HCT116 (cell line): ENCODE data around the gene CD99L2. TPM values are rescaled to one million over a fixed set of nuclear protein-coding genes. Genes with fewer than 3 reads are reported as not detected.

Experiments used
- ATAC-seq: fragments of 200-7000 bp; cut with Tn5 transposase; 2 replicates; pipeline ENCODE4 v1.9.1; 2020; ENCODE audit warnings: mild to moderate bottlenecking, moderate library complexity
- BruUV-seq: library from RNA; stranded (reverse); fragments of 400-500 nt; replicated peaks from 2 replicates; lab custom pipeline; 2021; lab: Mats Ljungman, UMichigan
- CTCF ChIA-PET: fragments of 300-600 bp; sonication (Branson Sonifier 250); formaldehyde crosslinking; loops from one replicate; lab custom pipeline; 2021; ENCODE audit warnings: antibody characterized with exemption; lab: Charles Lee
- POLR2A ChIA-PET: fragments of 300-600, 350-600 bp; sonication (Branson Sonifier 250); formaldehyde crosslinking; loops from one replicate; lab custom pipeline; 2021; ENCODE audit warnings: antibody characterized with exemption; lab: Charles Lee
- RAD21 ChIA-PET, 2 experiments: fragments of 300-600 bp; sonication (Branson Sonifier 250); formaldehyde crosslinking; loops; one replicate each; lab custom pipeline; 2023; ENCODE audit warnings: low total read pairs in 2 of 2; ENCODE audit not compliant: uncharacterized antibody in 2 of 2, unreplicated experiment in 2 of 2, low non-redundant PET in 1 of 2; lab: Charles Lee
- DNase-seq: peaks from one replicate; pipeline ENCODE4 v3.0.0-alpha.2; 2010; ENCODE audit warnings: low read depth, low spot score
- H2AFZ ChIP-seq: fragments of 200-600 bp; shearing (Covaris generic), sonication (generic); 2 replicates; pipeline ENCODE4 v1.6.1; 2017; ENCODE audit warnings: low read depth, mixed run types, mixed read lengths, antibody characterized with exemption, low read length; ENCODE audit not compliant: poor library complexity, severe bottlenecking
- H3K27ac ChIP-seq: 2 replicates; pipeline ENCODE4 v1.5.1; 2012; ENCODE audit warnings: low read depth, low read length
- H3K27me3 ChIP-seq: fragments of 200-600 bp; sonication (generic); 2 replicates; pipeline ENCODE4 v1.6.1; 2016; ENCODE audit warnings: mixed run types, low read length, mixed read lengths; ENCODE audit not compliant: insufficient read depth
- H3K36me3 ChIP-seq, 2 experiments: fragments of 200-500 bp in 1 of 2; fragments of 200-600 bp in 1 of 2; sonication (Bioruptor generic) in 1 of 2; sonication (generic) in 1 of 2; 2 replicates each; pipeline versions ENCODE4 v1.5.1 to v1.6.1; 2014 to 2016; ENCODE audit warnings: low read length in 2 of 2, inconsistent platforms in 1 of 2, mixed read lengths in 1 of 2, mixed run types in 1 of 2; ENCODE audit not compliant: insufficient read depth in 2 of 2, control insufficient read depth in 1 of 2
- H3K4me1 ChIP-seq, 2 experiments: fragments of 200-600 bp in 1 of 2; sonication (generic) in 1 of 2; 2 replicates each; pipeline versions ENCODE4 v1.5.1 to v1.6.1; 2012 to 2017; ENCODE audit warnings: low read length in 2 of 2, inconsistent platforms in 1 of 2, mild to moderate bottlenecking in 1 of 2, mixed read lengths in 1 of 2, mixed run types in 1 of 2, moderate library complexity in 1 of 2; ENCODE audit not compliant: insufficient read depth in 2 of 2, control insufficient read depth in 1 of 2
- H3K4me2 ChIP-seq: fragments of 200-600 bp; sonication (generic); 2 replicates; pipeline ENCODE4 v1.6.1; 2017; ENCODE audit warnings: mixed run types, low read length, mixed read lengths
- H3K4me3 ChIP-seq, 2 experiments: fragments of 200-600 bp in 1 of 2; sonication (generic) in 1 of 2; replicated peaks in 1 of 2; 2 replicates each; pipeline ENCODE4 v1.5.1; 2011 to 2016; ENCODE audit warnings: low read length in 2 of 2, control low read depth in 1 of 2, low read depth in 1 of 2, mild to moderate bottlenecking in 1 of 2, mixed read lengths in 1 of 2, mixed run types in 1 of 2
- H3K79me2 ChIP-seq: fragments of 200-600 bp; sonication (generic); 2 replicates; pipeline ENCODE4 v1.6.1; 2017; ENCODE audit warnings: mild to moderate bottlenecking, mixed run types, low read length, moderate library complexity, mixed read lengths; ENCODE audit not compliant: insufficient read depth
- H3K9ac ChIP-seq: fragments of 200-600 bp; sonication (generic); 2 replicates; pipeline ENCODE4 v1.6.1; 2016; ENCODE audit warnings: low read length, mixed read lengths
- H3K9me2 ChIP-seq: fragments of 200-600 bp; sonication (generic), shearing (Covaris generic); 2 replicates; pipeline ENCODE4 v1.6.1; 2017; ENCODE audit warnings: mixed run types, mild to moderate bottlenecking, moderate library complexity; ENCODE audit not compliant: insufficient read depth
- H3K9me3 ChIP-seq, 2 experiments: fragments of 200-500 bp in 1 of 2; fragments of 200-600 bp in 1 of 2; sonication (Bioruptor generic) in 1 of 2; sonication (generic) in 1 of 2; 2 replicates each; pipeline ENCODE4 v1.6.1; 2014 to 2017; ENCODE audit warnings: low read length in 2 of 2, mixed read lengths in 2 of 2, inconsistent platforms in 1 of 2, low read depth in 1 of 2, mild to moderate bottlenecking in 1 of 2, mixed run types in 1 of 2, moderate library complexity in 1 of 2; ENCODE audit not compliant: control insufficient read depth in 1 of 2, insufficient read depth in 1 of 2
- H4K20me1 ChIP-seq: fragments of 200-600 bp; sonication (generic), shearing (Covaris generic); 2 replicates; pipeline ENCODE4 v1.6.1; 2017; ENCODE audit warnings: mixed run types, mild to moderate bottlenecking, moderate library complexity; ENCODE audit not compliant: insufficient read depth
- CBX3 ChIP-seq: IDR thresholded peaks from 2 replicates; pipeline ENCODE4 v1.6.1; 2012; ENCODE audit warnings: low read depth
- CEBPB ChIP-seq: IDR thresholded peaks from 2 replicates; pipeline ENCODE4 v1.6.1; 2012; ENCODE audit warnings: low read depth
- EGR1 ChIP-seq: IDR thresholded peaks from 2 replicates; pipeline ENCODE4 v1.6.1; 2012; ENCODE audit warnings: low read depth
- ELF1 ChIP-seq: IDR thresholded peaks from 2 replicates; pipeline ENCODE4 v1.6.1; 2012; ENCODE audit warnings: low read depth, borderline replicate concordance
- EZH2phosphoT487 ChIP-seq: fragments of 200-600 bp; IDR thresholded peaks from 2 replicates; pipeline ENCODE4 v1.6.1; 2018; ENCODE audit warnings: antibody characterized with exemption, borderline replicate concordance
- FOSL1 ChIP-seq: IDR thresholded peaks from 2 replicates; pipeline ENCODE4 v1.6.1; 2012; ENCODE audit warnings: low read depth
- JUND ChIP-seq: IDR thresholded peaks from 2 replicates; pipeline ENCODE4 v1.6.1; 2012
- POLR2A ChIP-seq: IDR thresholded peaks from 2 replicates; pipeline ENCODE4 v1.7.0; 2011; ENCODE audit warnings: borderline replicate concordance; ENCODE audit not compliant: insufficient read depth, insufficient read length; ENCODE audit errors: extremely low read depth
- POLR2AphosphoS5 ChIP-seq: IDR thresholded peaks from 2 replicates; pipeline ENCODE4 v1.6.1; 2011; ENCODE audit warnings: mild to moderate bottlenecking, low read depth, low read length, moderate library complexity
- RAD21 ChIP-seq: IDR thresholded peaks from 2 replicates; pipeline ENCODE4 v1.6.1; 2012; ENCODE audit warnings: low read depth, mild to moderate bottlenecking
- SP1 ChIP-seq: IDR thresholded peaks from 2 replicates; pipeline ENCODE4 v1.6.1; 2012; ENCODE audit warnings: low read depth
- SRF ChIP-seq: IDR thresholded peaks from 2 replicates; pipeline ENCODE4 v1.6.1; 2012; ENCODE audit warnings: low read depth
- TCF7L2 ChIP-seq: IDR thresholded peaks from 2 replicates; pipeline ENCODE4 v1.7.0; 2011; ENCODE audit warnings: borderline replicate concordance, inconsistent platforms; ENCODE audit not compliant: insufficient read depth, insufficient read length; ENCODE audit errors: extremely low read depth
- ZFX ChIP-seq: fragments of 450-650 bp; IDR thresholded peaks from 2 replicates; pipeline ENCODE4 v1.6.1; 2017
- ZNF274 ChIP-seq: fragments of 200-500 bp; sonication (Bioruptor generic); IDR thresholded peaks from 2 replicates; pipeline ENCODE4 v1.6.1; 2014; ENCODE audit warnings: mild to moderate bottlenecking, low read depth, low read length, inconsistent platforms
- intact Hi-C: fragments of 100-400 bp; cut with micrococcal nuclease; formaldehyde crosslinking; loops from 2 replicates; pipeline ENCODE4 v1.10.0; 2022
- total RNA-seq: library from RNA; stranded (reverse); gene quantifications from one replicate; pipeline ENCODE4 v1.2.1, GENCODE V29; 2021; ENCODE audit not compliant: unreplicated experiment
- TF ChIP-seq, protein P1 (sequence below): IDR thresholded peaks from 2 replicates; pipeline ENCODE4 v1.6.1; 2012
- TF ChIP-seq, protein P2 (sequence below): IDR thresholded peaks from 2 replicates; pipeline ENCODE4 v1.6.1; 2012
- TF ChIP-seq, protein P3 (sequence below), 3 experiments: fragments of 200-600 bp in 1 of 3; sonication (generic) in 1 of 3; IDR thresholded peaks in 2 of 3; conservative IDR thresholded peaks in 1 of 3; 2 replicates each; pipeline ENCODE4 v1.5.1; 2012 to 2017; ENCODE audit warnings: low read depth in 2 of 3, low read length in 2 of 3, antibody characterized with exemption in 1 of 3, borderline replicate concordance in 1 of 3, control low read depth in 1 of 3, mild to moderate bottlenecking in 1 of 3, mixed read lengths in 1 of 3, mixed run types in 1 of 3, moderate library complexity in 1 of 3; ENCODE audit not compliant: insufficient read depth in 1 of 3

CD99L2 gene
- total RNA-seq, 1 experiment from 2014 or later: 6.2 TPM

DNA sequence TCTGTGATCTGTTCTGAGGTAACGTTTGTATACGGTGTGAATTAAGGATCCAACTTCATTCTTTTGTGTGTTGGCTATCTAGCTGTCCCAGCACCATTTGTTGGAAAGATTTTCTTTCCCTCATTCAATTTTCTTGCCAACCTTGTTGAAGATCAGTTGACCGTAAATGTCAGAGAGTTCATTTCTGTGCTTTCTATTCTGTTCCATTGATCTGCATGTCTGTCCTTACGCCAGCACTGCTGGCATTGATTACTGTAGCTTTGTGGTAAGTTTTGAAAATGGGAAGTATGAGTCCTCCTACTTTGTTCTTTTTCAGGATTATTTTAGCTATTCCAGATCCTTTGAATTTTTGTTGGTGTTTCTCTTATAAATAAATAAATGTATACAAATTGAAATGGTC, 144.5 kb downstream of the CD99L2 start (continued):
- no peak for TF ChIP-seq EGR1
- no peak for TF ChIP-seq EZH2phosphoT487
- TF ChIP-seq RAD21: no peak
- TF ChIP-seq, all 23 proteins: peak for 0

DNA sequence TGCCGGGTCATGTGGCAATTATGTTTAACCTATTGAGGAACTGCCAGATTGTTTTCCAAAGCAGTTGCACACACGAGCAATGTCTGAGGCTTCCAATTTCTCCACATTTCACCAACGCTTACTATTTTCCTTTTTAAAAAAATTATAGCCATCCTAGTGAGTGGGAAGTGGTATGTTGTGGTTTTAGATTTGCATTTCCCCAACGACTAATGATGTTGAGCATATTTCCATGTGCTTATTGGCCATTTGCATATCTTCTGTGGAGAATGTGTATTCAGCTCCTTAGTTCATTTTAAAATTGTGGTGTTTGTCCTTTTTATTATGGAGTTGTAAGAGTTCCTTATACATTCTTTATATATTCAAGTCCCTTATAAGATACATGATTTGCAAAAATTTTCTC, 145.1 kb downstream of the CD99L2 start:
- TF ChIP-seq POLR2AphosphoS5: no peak
- no peak for TF ChIP-seq CBX3
- TF ChIP-seq ZFX: no peak
- TF ChIP-seq, protein P1, sequence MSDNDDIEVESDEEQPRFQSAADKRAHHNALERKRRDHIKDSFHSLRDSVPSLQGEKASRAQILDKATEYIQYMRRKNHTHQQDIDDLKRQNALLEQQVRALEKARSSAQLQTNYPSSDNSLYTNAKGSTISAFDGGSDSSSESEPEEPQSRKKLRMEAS: no peak
- TF ChIP-seq, protein P2, sequence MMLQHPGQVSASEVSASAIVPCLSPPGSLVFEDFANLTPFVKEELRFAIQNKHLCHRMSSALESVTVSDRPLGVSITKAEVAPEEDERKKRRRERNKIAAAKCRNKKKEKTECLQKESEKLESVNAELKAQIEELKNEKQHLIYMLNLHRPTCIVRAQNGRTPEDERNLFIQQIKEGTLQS: no peak
- no peak for TF ChIP-seq SP1
- TF ChIP-seq CEBPB: no peak
- TF ChIP-seq ZNF274: no peak
- TF ChIP-seq FOSL1: no peak
- no peak for TF ChIP-seq SRF
- TF ChIP-seq POLR2A: no peak
- TF ChIP-seq, protein P3, sequence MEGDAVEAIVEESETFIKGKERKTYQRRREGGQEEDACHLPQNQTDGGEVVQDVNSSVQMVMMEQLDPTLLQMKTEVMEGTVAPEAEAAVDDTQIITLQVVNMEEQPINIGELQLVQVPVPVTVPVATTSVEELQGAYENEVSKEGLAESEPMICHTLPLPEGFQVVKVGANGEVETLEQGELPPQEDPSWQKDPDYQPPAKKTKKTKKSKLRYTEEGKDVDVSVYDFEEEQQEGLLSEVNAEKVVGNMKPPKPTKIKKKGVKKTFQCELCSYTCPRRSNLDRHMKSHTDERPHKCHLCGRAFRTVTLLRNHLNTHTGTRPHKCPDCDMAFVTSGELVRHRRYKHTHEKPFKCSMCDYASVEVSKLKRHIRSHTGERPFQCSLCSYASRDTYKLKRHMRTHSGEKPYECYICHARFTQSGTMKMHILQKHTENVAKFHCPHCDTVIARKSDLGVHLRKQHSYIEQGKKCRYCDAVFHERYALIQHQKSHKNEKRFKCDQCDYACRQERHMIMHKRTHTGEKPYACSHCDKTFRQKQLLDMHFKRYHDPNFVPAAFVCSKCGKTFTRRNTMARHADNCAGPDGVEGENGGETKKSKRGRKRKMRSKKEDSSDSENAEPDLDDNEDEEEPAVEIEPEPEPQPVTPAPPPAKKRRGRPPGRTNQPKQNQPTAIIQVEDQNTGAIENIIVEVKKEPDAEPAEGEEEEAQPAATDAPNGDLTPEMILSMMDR (IDR thresholded peaks at IDR 0.05 in 2 of 3, conservative IDR thresholded peaks at IDR 0.05 in 1 of 3; ENCODE audit: borderline replicate concordance in 1 of 3, insufficient read depth in 1 of 3, low read depth in 2 of 3, low read length in 2 of 3): no peak
- no peak for TF ChIP-seq ELF1
- TF ChIP-seq TCF7L2: no peak
- TF ChIP-seq JUND: no peak
- TF ChIP-seq EZH2phosphoT487: no peak
- Histone ChIP-seq H3K9ac (no peak overlapping the region), H3K9me2 (no peaks in the 10 kb centered on the region), H3K27ac (no peak overlapping the region), H3K36me3 (no peaks in the 10 kb centered on the region; a peak in 1 of 4 replicates), H4K20me1 (no peaks in the 10 kb centered on the region), H3K79me2 (no peaks in the 10 kb centered on the region), H2AFZ (no peak overlapping the region), H3K9me3 (no peaks in the 10 kb centered on the region), H3K4me3 (no peak overlapping the region), H3K4me2 (no peak overlapping the region), H3K27me3 (no peaks in the 10 kb centered on the region), H3K4me1 (no peaks in the 10 kb centered on the region)
- CTCF ChIA-PET: no interaction called here
- intact Hi-C loops: no loop called here
- BruUV-seq: no TSS peak
- RAD21 ChIA-PET: no interaction called here
- no peak for ATAC-seq
- POLR2A ChIA-PET: no interaction called here
- DNase-seq: no peak
